Inflammatory macrophage (primary cell): ENCODE results near the gene LSM14B.
"Not testable (repeated sequence)": the region's sequence is repeated elsewhere in the genome, so short reads cannot be mapped to it uniquely, and the experiment has no call there.

Source experiments
- DNase-seq, 2 donors: peaks; one replicate each; pipeline ENCODE4 v3.0.0-alpha.2; 2020 to 2022
- total RNA-seq, 18 experiments: gene quantifications; one replicate each; lab custom pipeline; 2026; ENCODE audit warnings: mixed read lengths in 6 of 18, inconsistent platforms in 2 of 18; lab: John Stamatoyannopoulos, UW

The LSM14B gene
- total RNA-seq = 5.8 to 47.2 (median 30.7) reads per million in 18 experiments

GRCh38 chr20:62121776-62122653, at the start of gene LSM14B:
Gene LSM14B (plus strand): TSS chr20:62122475. CDS start chr20:62122667, 192 bp downstream.
- DNase-seq = peak; percentile 98

DNA sequence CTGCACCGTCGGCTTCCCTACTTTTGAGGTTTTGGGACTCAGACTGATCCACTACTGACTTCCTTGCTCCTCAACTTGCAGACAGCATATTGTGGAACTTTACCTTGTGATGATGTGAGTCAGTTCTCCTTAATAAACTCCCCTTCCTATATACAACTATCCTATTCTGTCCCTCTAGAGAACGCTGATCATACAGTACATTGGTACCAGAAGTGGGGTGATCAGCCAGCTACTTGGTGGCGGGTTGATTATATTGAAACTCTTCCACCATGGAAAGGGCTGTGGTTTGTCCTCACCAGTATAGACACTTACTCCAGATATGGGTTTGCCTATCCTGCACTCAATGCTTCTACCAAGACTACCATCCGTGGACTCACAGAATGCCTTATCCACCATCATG, 49.0 kb upstream of the LSM14B start:
- DNase-seq = no peak

GRCh38 chr20:62079166-62079565, 43.1 kb upstream of the LSM14B start:
- DNase-seq = no peak

DNA sequence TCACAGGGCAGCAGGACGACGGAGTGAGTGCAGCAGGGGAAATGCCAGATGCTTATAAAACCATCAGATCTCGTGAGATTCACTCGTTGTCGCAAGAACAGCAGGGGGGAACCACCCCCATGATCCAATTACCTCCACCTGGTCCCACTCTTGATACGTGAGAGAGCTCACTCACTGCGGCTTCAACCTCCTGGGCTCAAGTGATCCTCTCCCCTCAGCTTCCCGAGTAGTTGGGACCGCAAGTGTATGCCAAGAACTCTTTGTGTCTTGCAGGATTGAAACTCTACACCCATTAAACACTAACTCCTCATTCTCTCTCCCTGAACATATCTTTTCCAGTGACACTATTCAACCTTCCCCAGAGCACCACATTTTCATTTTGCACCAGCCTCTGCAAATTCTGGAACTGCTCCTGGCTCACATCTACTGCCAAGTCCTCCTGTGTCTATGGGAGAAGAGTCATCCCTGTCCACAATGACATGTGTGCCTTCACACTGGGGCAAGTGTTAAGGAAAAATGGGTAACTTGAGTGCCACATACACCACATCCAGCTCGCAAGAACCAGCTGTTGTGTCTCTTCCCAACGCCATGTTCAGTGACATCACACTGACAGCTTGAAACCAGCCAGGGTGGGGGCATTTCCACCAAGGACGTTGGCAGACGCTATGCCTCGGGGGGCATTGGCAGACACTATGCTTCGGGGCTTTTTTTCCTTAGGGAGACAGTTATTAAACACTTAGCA, 41.9 kb upstream of the LSM14B start:
- DNase-seq = no peak

- no peak for DNase-seq
Observed at GRCh38 chr20:62083312-62083711, 39.0 kb upstream of the LSM14B start.

DNA sequence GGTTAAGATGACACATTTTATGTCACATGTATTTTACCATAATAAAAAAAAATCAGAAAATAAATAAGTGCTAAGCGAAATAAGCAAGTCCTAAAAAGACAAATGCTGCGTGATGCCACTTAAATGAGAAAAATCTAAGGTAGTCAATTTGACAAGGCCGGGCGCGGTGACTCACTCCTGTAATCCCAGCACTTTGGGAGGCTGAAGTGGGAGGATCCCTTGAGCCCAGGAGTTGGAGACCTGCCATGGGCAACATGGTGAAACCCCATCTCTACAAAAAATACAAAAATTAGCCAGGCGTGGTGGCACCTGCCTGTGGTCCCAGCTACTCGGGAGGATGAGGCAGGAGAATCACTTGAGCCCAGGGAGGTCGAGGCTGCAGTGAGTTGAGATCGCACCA, 38.1 kb upstream of the LSM14B start:
- DNase-seq = not testable (repeated sequence)

GRCh38 chr20:62085206-62085605, 37.1 kb upstream of the LSM14B start:
- no peak for DNase-seq

- no peak for DNase-seq
Observed at GRCh38 chr20:62087227-62087626, 35.0 kb upstream of the LSM14B start.

DNA sequence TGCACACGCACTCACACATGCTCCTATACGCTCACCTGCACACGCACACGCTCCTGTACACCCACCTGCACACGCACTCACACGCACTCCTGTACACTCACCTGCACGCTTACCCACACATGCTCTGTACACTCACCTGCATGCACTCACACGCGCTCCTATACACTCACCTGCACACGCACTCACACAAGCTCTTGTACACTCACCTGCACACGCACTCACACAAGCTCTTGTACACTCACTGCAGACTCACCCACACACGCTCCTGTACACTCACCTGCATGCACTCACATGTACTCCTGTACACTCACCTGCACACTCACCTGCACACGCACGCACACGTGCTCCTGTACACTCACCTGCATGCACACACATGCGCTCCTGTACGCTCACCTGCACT, 34.6 kb upstream of the LSM14B start:
- DNase-seq = no peak

DNA sequence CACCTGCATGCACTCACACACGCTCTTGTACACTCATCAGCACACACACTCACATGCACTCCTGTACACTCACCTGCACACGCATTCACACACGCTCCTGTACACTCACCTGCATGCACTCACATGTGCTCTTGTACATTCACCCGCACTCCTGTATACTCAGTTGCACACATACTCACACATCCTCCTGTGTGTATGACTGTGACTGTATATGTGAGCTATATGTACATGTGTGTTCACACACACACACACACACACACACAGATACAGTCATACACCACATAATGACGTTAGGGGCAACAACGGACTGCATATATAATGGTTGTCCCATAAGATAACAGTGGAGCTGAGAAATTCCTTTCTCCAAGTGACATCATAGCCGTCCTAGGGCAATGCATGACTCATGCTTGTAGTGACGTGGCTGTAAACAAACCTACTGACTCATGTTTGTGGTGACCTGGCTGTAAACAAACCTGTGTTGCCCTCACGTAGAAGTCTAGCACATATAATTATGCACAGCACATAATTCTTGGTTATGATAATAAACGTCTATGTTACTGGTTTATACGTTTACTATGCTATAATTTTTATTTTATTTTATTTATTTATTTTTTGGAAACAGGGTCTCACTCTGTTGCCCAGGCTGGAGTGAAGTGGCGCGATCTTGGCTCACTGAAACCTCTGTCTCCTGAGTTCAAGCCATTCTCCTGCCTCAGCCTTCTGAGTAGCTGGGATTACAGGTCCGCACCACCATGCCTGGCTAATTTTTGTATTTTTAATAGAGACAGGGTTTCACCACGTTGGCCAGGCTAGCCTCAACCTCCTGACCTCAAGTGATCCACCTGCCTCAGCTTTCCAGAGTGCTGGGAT, 33.8 kb upstream of the LSM14B start:
- peak; percentile 23 to 43 for DNase-seq

- no peak for DNase-seq
Observed at GRCh38 chr20:62089393-62089792, 32.9 kb upstream of the LSM14B start.

DNA sequence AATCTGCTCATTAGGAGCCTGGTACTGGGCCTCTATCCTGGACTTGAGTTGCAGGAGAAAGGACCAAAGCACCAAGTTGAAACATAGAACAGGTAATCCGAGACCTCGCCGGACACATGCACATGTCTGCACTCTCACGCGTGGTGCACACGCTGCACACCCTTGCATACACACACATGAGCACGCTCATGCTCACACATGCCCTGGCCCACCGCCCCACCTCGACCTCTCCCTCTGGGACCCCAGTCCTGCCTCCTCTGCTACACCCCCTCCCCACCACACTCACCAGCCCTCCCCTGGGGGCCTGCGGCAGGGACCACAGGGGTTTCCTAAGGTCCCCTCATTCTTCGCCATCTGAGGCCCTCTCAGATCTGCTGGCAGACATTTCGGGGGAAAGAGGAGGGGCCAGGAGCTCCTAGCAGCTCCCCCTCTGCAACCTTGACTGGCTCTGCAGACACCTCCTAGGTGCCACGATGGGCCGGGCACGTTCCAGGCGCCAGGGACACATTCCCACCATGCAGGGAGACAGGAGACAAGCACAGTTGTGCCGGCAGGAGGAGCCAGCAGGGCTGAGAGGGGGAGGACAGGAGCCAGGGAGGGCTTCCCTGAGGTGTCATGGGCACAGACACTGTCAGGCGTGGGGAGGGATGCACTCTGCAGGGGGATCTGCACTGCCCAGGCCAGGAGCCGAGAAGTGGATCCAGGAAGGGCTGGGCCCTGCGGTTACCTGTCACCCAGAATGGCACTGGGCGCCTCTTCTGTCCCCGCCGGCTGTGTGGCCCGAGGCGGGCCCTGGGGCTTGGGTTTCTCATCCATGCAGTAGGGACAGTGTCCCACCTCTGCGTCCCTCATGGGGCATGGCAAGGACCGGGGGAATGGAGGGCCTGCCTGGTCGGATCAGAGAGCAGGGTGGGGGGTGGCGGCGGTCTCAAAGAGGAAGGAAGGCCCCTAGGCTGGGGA, 25.6 kb upstream of the LSM14B start:
- DNase-seq = no peak

GRCh38 chr20:62097881-62098407, 24.3 kb upstream of the LSM14B start:
- no peak for DNase-seq

DNA sequence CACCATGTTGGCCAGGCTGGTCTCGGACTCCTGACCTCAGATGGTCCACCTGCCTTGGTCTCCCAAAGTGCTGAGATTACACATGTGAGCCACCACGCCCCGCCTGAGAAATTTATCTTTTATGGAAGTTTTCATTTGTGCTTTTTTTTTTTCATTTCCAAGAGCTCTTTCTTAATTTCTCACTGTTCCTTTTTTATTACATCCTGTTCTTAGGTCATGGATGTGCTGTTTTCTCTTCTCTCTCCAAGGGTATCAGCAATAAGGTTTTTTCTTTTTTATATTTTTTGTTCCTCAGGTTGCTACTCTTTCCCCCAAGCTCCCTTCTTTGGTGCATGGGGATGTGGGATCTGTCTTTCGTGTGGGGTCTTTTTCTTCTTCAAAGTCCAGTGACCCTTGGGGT, 21.2 kb upstream of the LSM14B start:
- no peak for DNase-seq

DNA sequence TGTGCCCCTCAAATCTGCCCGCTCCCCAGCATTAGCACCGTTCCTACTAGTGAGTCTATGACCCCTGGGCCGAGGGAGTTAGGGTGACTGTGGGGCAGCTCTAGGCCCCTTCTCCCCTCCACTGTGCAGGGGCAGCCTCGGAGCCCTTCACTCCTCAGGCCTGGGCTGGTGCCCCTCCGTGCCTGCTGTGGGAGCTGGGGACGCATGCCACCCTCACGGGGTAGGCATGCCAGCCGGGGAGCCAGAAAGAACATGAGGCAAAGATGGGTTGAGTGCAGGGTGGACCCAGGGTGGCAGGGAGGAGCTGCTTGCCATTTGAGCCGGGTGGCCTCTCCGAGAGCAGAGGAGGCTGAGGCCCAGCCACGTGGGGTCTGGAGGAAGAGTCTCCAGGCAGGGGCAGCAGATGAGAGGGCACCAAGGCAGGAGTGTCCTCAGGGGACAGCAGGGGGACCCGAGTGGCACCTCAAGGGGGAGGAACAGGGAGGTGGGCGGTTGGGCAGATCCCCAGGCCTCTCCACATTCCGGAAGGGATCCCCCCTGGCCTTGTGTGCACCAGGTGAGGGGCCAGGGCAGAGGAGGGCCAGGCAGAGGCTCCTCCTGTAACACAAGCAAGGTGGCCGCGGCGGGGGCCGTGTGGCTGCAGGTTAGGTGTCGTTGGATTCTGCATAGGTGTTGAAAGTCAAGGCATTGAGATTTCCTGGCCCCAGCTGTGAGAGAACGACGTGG, 18.6 kb upstream of the LSM14B start:
- no peak for DNase-seq

DNA sequence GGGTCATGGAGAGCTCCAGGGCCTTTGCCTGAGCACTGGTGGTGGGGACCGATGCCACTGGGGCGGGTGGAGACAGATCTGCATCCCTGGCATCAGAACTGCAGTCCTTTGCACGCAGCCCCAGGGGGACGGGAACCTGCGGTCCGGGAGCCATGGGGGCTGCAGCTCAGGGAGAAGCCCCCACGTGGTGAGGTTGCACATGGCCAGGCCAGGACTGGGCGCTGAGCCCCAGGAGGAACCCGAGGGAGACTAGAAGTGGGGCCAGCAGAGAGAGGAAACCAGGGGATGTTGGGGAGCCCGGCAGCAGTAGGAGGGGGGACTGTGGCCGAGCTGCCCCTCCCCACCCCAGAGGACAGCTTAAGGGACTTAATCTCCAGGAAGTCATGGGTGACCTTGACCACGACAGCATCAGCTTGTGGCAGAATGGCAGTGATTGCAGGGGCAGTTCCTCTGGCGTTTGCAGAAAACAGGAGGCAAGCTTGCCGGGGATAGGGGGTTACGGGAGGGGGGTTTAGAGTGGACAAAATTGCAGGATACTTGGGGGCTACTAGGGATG, 18.0 kb upstream of the LSM14B start:
- no peak for DNase-seq

GRCh38 chr20:62104791-62105345, 17.4 kb upstream of the LSM14B start:
- DNase-seq = no peak

GRCh38 chr20:62105592-62105991, 16.7 kb upstream of the LSM14B start:
- no peak for DNase-seq

DNA sequence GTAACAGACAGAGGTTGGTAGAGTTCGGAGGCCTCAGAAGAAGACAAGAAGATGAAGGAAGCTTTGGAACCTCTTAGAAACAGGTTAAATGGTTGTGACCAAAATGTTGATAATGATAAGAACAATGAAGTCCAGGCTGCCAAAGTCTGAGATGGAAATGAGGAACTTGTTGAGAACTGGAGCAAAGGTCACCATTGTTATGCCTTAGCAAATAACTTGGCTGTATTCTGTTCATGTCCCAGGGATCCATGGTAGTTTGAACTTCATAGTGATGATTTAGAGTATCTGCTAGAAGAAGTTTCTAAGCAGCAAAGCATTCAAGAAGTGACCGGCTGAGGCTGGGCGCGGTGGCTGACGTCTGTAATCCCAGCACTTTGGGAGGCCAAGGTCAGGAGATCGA, 11.1 kb upstream of the LSM14B start:
- no peak for DNase-seq

- no peak for DNase-seq
Observed at GRCh38 chr20:62112368-62112767, 9.9 kb upstream of the LSM14B start.
